Body of pancreas (tissue), 4 donors: ENCODE results near the gene ENO4. TPM values are rescaled to one million over a fixed set of nuclear protein-coding genes. Genes with fewer than 3 reads are reported as not detected.

Experiments
- ATAC-seq: fragments of 150-250 bp; one replicate; pipeline ENCODE4 v1.9.1; 2016
- DNase-seq, 4 donors: peaks; one replicate each; pipeline ENCODE4 v3.0.0-alpha.2; 2019
- H3K27ac ChIP-seq, 4 donors: fragments of 200-600 bp; sonication (generic); 1 replicate in 3 of 4; 2 replicates in 1 of 4; pipeline versions ENCODE4 v1.5.1 to v1.6.1; 2016 to 2019; ENCODE audit warnings: mild to moderate bottlenecking in 1 of 4, mixed read lengths in 1 of 4, moderate library complexity in 1 of 4
- H3K27me3 ChIP-seq, 2 donors: fragments of 200-600 bp; sonication (generic); one replicate each; pipeline ENCODE4 v1.6.0; 2016; ENCODE audit warnings: mild to moderate bottlenecking in 1 of 2
- H3K36me3 ChIP-seq, 2 donors: fragments of 200-600 bp; sonication (generic); replicated peaks in 1 of 2; 2 replicates each; pipeline ENCODE4 v1.5.1; 2016; ENCODE audit warnings: low read depth in 2 of 2; ENCODE audit not compliant: insufficient read depth in 1 of 2
- H3K4me1 ChIP-seq: fragments of 200-600 bp; sonication (generic); one replicate; pipeline ENCODE4 v1.6.0; 2016
- H3K4me3 ChIP-seq, 2 donors: fragments of 200-600 bp; sonication (generic); 1 replicate in 1 of 2; 2 replicates in 1 of 2; pipeline ENCODE4 v1.5.1; 2016 to 2019
- H3K9me3 ChIP-seq, 3 donors: fragments of 200-600 bp; sonication (generic); 1 replicate in 2 of 3; 2 replicates in 1 of 3; pipeline ENCODE4 v1.5.1; 2016
- CTCF ChIP-seq, 7 experiments: fragments of 450-650 bp in 4 of 7; fragments of 200-600 bp in 3 of 7; sonication (generic) in 3 of 7; IDR thresholded peaks; one replicate each; pipeline ENCODE4 v1.5.1; 2016 to 2019; ENCODE audit warnings: antibody characterized with exemption in 7 of 7
- POLR2A ChIP-seq, 3 donors: fragments of 450-650 bp; IDR thresholded peaks; one replicate each; pipeline ENCODE4 v1.6.1; 2016; ENCODE audit warnings: antibody characterized with exemption in 3 of 3, mild to moderate bottlenecking in 2 of 3
- WGBS, 2 donors: methylation state at CpG; one replicate each; pipeline ENCODE4 v1.1.5; 2017; 5-methylcytosine and 5-hydroxymethylcytosine counted together
- intact Hi-C: fragments of 100-400 bp; cut with DNase I; formaldehyde crosslinking; loops from one replicate; pipeline ENCODE4 v1.15.1; 2023
- total RNA-seq, 2 donors: library from RNA; depleted of rRNA; stranded (reverse); fragments of >200 nt; gene quantifications; one replicate each; pipeline ENCODE4 v1.1.0, GENCODE V29; 2016

ENO4 gene
- total RNA-seq, 2 donors from 2014 or later = 1.0 TPM; not detected in 1

DNA sequence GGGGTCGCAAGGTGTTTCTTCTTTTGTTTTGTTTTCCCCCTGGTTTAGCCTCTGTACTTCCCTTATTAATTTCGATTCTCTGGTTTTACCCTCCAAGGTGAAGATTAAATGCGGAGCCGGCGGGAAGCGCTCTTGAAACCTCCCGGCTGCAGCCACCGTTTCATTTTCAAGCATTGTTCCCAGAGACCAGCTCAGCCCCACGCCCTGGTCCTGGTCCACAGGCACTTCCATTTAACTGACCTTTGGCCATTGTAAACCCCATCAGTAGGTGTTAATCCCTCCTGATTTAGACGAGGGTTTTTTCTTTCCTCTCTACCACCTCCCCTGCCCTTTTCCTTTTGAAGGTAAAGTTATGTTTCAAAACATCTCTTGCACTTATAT is 39.2 kb upstream of the ENO4 start:
- H3K27me3 ChIP-seq = peaks cover 0 to 16% of the 10 kb centered on the region in 2 donors
- ATAC-seq (no peak), DNase-seq (no peak)
- TF ChIP-seq CTCF (IDR thresholded peaks at IDR 0.05) (no peak), POLR2A (IDR thresholded peaks at IDR 0.05) (no peak)
- peaks cover 9% of the 10 kb centered on the region for H3K4me1 ChIP-seq
- H3K27ac ChIP-seq = no peak overlapping the region
- 35 to 36% methylated on average over 10 of the region's 10 CpGs for WGBS, 2 donors
- H3K9me3 ChIP-seq = no peaks in the 10 kb centered on the region
- no peaks in the 10 kb centered on the region for H3K36me3 ChIP-seq
- H3K4me3 ChIP-seq = no peak overlapping the region
- intact Hi-C loops = no loop called here

DNA sequence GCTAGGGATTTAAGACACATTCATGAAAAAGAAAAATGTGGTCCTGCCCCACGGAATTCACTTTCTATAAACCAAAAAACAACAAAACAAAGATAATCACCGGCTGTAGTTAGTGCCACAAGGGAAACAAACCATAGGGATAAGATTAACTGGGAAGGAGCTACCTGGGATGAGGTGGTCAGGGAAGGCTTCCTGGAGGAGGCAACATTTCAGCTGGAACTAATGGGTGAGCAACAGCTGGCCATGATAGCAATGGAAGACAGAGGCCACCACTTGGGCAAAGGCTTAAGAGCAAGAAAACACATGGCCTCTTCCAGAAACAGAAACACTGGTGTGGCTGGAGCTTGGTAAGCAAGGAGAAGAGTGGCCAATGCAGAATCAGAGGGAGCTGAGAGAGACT is 38.4 kb upstream of the ENO4 start:
- H3K4me1 ChIP-seq = peaks cover 9% of the 10 kb centered on the region
- intact Hi-C loops = no loop called here
- H3K36me3 ChIP-seq = no peaks in the 10 kb centered on the region
- H3K27ac ChIP-seq = no peak overlapping the region
- ATAC-seq (no peak), DNase-seq (no peak)
- TF ChIP-seq POLR2A (IDR thresholded peaks at IDR 0.05) (no peak), CTCF (IDR thresholded peaks at IDR 0.05) (no peak)
- H3K4me3 ChIP-seq = no peak overlapping the region
- no peaks in the 10 kb centered on the region for H3K9me3 ChIP-seq
- peaks cover 0 to 16% of the 10 kb centered on the region in 2 donors for H3K27me3 ChIP-seq
- WGBS, 2 donors = 57 to 64% methylated on average over 2 of the region's 2 CpGs

DNA sequence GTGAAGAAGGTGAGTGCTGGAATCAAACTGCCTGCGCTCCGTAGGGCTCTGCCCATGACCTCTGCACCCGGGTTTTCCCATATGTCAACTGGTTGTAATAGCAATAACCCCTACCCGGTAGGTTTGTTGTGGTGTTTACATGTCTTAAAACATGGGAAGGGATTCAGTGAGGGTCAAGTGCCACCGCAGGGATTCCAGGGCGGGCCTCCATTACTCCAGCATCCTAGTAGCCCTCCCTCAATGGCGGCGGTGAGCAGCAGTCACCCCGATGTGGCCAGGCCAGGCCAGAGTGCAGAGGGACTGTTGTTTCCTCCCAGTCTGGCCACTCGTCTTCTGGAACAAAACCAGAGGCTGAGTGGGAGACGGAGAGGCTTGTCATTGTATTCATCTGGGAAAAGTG is 37.6 kb upstream of the ENO4 start:
- no peak for DNase-seq
- intact Hi-C loops = no loop called here
- ATAC-seq = no peak
- Histone ChIP-seq H3K27me3 (peaks cover 0 to 15% of the 10 kb centered on the region in 2 donors), H3K4me1 (peaks cover 9% of the 10 kb centered on the region), H3K4me3 (no peak overlapping the region), H3K9me3 (no peaks in the 10 kb centered on the region), H3K36me3 (no peaks in the 10 kb centered on the region), H3K27ac (no peak overlapping the region)
- no peak for TF ChIP-seq CTCF (IDR thresholded peaks at IDR 0.05)
- no peak for TF ChIP-seq POLR2A (IDR thresholded peaks at IDR 0.05)
- 76 to 83% methylated on average over 10 to 11 of the region's 11 CpGs for WGBS, 2 donors

GRCh38 chr10:116815641-116816415 is 33.5 kb upstream of the ENO4 start:
- no peak overlapping the region for H3K4me3 ChIP-seq
- DNase-seq (no peak), ATAC-seq (no peak)
- no peaks in the 10 kb centered on the region for H3K36me3 ChIP-seq
- no peaks in the 10 kb centered on the region for H3K9me3 ChIP-seq
- TF ChIP-seq POLR2A (IDR thresholded peaks at IDR 0.05) = no peak
- no peak for TF ChIP-seq CTCF (IDR thresholded peaks at IDR 0.05)
- no peak overlapping the region for H3K27ac ChIP-seq
- H3K27me3 ChIP-seq = peaks cover 0 to 10% of the 10 kb centered on the region in 2 donors
- no peaks in the 10 kb centered on the region for H3K4me1 ChIP-seq
- intact Hi-C loops = no loop called here
- 52 to 55% methylated on average over 15 to 18 of the region's 18 CpGs for WGBS, 2 donors

DNA sequence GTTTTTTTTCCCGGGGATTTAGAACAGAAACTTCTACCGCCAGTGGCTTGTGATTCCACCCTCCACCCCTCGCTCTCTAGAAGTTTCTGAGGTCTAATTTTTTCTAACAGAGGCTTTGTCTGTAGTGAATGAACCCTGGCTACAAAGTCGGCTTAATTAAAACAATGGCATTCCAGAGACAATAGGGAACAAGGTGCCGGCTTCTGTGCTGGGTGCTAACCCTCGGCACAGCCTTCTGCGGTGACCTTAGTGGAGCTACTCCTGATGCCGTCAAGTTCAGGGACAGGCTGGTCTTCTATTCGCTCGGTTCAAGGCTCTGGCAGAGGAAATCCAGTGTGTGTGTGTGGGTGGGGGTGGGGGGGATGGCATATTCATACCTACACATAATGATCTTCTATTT is 32.1 kb upstream of the ENO4 start:
- H3K27ac ChIP-seq = no peak overlapping the region
- H3K27me3 ChIP-seq = peaks cover 0 to 4% of the 10 kb centered on the region in 2 donors
- no peaks in the 10 kb centered on the region for H3K9me3 ChIP-seq
- H3K4me3 ChIP-seq = no peak overlapping the region
- no peaks in the 10 kb centered on the region for H3K36me3 ChIP-seq
- DNase-seq (no peak), ATAC-seq (no peak)
- H3K4me1 ChIP-seq = no peaks in the 10 kb centered on the region
- intact Hi-C loops = no loop called here
- TF ChIP-seq POLR2A (IDR thresholded peaks at IDR 0.05) (no peak), CTCF (IDR thresholded peaks at IDR 0.05) (no peak)
- 22 to 35% methylated on average over 10 of the region's 10 CpGs for WGBS, 2 donors
